ELF-1 (cell line): ENCODE results near the gene LIPG.

Source experiments
- DNase-seq: peaks from one replicate; pipeline ENCODE4 v3.0.0-alpha.2; 2016; ENCODE audit warnings: low read depth, low spot score

The LIPG gene

GRCh38 chr18:49638209-49638785 lies 76.4 kb downstream of the LIPG start:
- no peak for DNase-seq

GRCh38 chr18:49638891-49639557 lies 77.2 kb downstream of the LIPG start:
- DNase-seq = no peak

GRCh38 chr18:49639643-49640391 lies 78.0 kb downstream of the LIPG start:
- no peak for DNase-seq

GRCh38 chr18:49640741-49641140 lies 78.9 kb downstream of the LIPG start:
- DNase-seq = no peak

- no peak for DNase-seq
Measured at GRCh38 chr18:49645196-49645595, 83.3 kb downstream of the LIPG start.

- no peak for DNase-seq
Measured at GRCh38 chr18:49645841-49646351, 84.0 kb downstream of the LIPG start.

GRCh38 chr18:49646873-49647272 lies 85.0 kb downstream of the LIPG start:
- no peak for DNase-seq

- DNase-seq = no peak
Measured at GRCh38 chr18:49647496-49648168, 85.8 kb downstream of the LIPG start.

- no peak for DNase-seq
Measured at GRCh38 chr18:49648326-49648725, 86.5 kb downstream of the LIPG start.
